H9 (cell line): ENCODE data around the gene TCEAL1. TPM values are rescaled to one million over a fixed set of nuclear protein-coding genes. Genes with fewer than 3 reads are reported as not detected.

ENCODE experiments used
- DNase-seq: peaks from one replicate; pipeline ENCODE4 v3.0.0-alpha.2; 2017
- H2AFZ ChIP-seq: one replicate; pipeline ENCODE4 v1.6.1; 2013; ENCODE audit warnings: mild to moderate bottlenecking, low read length, control low read depth, moderate library complexity
- H2AK5ac ChIP-seq: 2 replicates; pipeline ENCODE4 v1.6.1; 2013; ENCODE audit warnings: low read length, control low read depth, mixed read lengths; ENCODE audit not compliant: insufficient read length
- H2BK120ac ChIP-seq: one replicate; pipeline ENCODE4 v1.6.1; 2013; ENCODE audit warnings: low read depth, mild to moderate bottlenecking, low read length, control low read depth, inconsistent platforms; ENCODE audit not compliant: poor library complexity, severe bottlenecking
- H2BK12ac ChIP-seq: 2 replicates; pipeline ENCODE4 v1.6.1; 2013; ENCODE audit warnings: low read length, control low read depth, mixed read lengths, low read depth; ENCODE audit not compliant: insufficient read length
- H2BK15ac ChIP-seq: 2 replicates; pipeline ENCODE4 v1.6.1; 2013; ENCODE audit warnings: low read depth, low read length, control low read depth
- H2BK20ac ChIP-seq: one replicate; pipeline ENCODE4 v1.6.1; 2013; ENCODE audit warnings: low read depth, mild to moderate bottlenecking, low read length, control low read depth, inconsistent platforms; ENCODE audit not compliant: poor library complexity, severe bottlenecking
- H2BK5ac ChIP-seq: 2 replicates; pipeline ENCODE4 v1.6.1; 2013; ENCODE audit warnings: low read length, control low read depth, mixed read lengths; ENCODE audit not compliant: insufficient read length
- H3K14ac ChIP-seq: 2 replicates; pipeline ENCODE4 v1.6.1; 2013; ENCODE audit warnings: low read length, control low read depth; ENCODE audit not compliant: insufficient read depth
- H3K18ac ChIP-seq: 2 replicates; pipeline ENCODE4 v1.6.1; 2013; ENCODE audit warnings: low read depth, mild to moderate bottlenecking, mixed read lengths, low read length, control low read depth; ENCODE audit not compliant: insufficient read length
- H3K23ac ChIP-seq: 2 replicates; pipeline ENCODE4 v1.6.1; 2013; ENCODE audit warnings: low read length, control low read depth, mixed read lengths, low read depth; ENCODE audit not compliant: insufficient read length
- H3K23me2 ChIP-seq: 2 replicates; pipeline ENCODE4 v1.6.1; 2013; ENCODE audit warnings: low read depth, mild to moderate bottlenecking, mixed read lengths, low read length, control low read depth; ENCODE audit not compliant: insufficient read length, poor library complexity, severe bottlenecking
- H3K27ac ChIP-seq: 2 replicates; pipeline ENCODE4 v1.5.1; 2013; ENCODE audit warnings: low read length, control low read depth, mixed read lengths, low read depth; ENCODE audit not compliant: insufficient read length
- H3K27me3 ChIP-seq: 2 replicates; pipeline ENCODE4 v1.6.1; 2013; ENCODE audit warnings: low read length, control low read depth, inconsistent platforms; ENCODE audit not compliant: insufficient read depth
- H3K4ac ChIP-seq: 2 replicates; pipeline ENCODE4 v1.6.1; 2013; ENCODE audit warnings: low read depth, mild to moderate bottlenecking, control low read depth, inconsistent platforms, low read length, moderate library complexity
- H3K4me1 ChIP-seq: 2 replicates; pipeline ENCODE4 v1.6.1; 2013; ENCODE audit warnings: low read length, control low read depth, inconsistent platforms; ENCODE audit not compliant: insufficient read depth
- H3K4me2 ChIP-seq: 2 replicates; pipeline ENCODE4 v1.6.1; 2013; ENCODE audit warnings: low read length, control low read depth, mixed read lengths; ENCODE audit not compliant: insufficient read length, insufficient read depth
- H3K56ac ChIP-seq: 2 replicates; pipeline ENCODE4 v1.6.1; 2013; ENCODE audit warnings: low read depth, mild to moderate bottlenecking, mixed read lengths, low read length, control low read depth; ENCODE audit not compliant: insufficient read length
- H3K79me1 ChIP-seq: 2 replicates; pipeline ENCODE4 v1.6.1; 2013; ENCODE audit warnings: low read depth, mild to moderate bottlenecking, moderate library complexity, low read length, control low read depth, inconsistent platforms; ENCODE audit not compliant: insufficient read depth, poor library complexity, severe bottlenecking
- H3K79me2 ChIP-seq: 2 replicates; pipeline ENCODE4 v1.6.1; 2013; ENCODE audit warnings: low read length, control low read depth, inconsistent platforms; ENCODE audit not compliant: insufficient read depth
- H3K9ac ChIP-seq: 2 replicates; pipeline ENCODE4 v1.6.1; 2013; ENCODE audit warnings: low read length, control low read depth, mixed read lengths; ENCODE audit not compliant: insufficient read length; ENCODE audit errors: extremely low read depth
- H3K9me3 ChIP-seq: one replicate; pipeline ENCODE4 v1.6.1; 2013; ENCODE audit warnings: low read depth, low read length, inconsistent platforms; ENCODE audit not compliant: control insufficient read depth
- H3T11ph ChIP-seq: one replicate; pipeline ENCODE4 v1.6.1; 2013; ENCODE audit warnings: mild to moderate bottlenecking, low read length, control low read depth, inconsistent platforms
- H4K20me1 ChIP-seq: one replicate; pipeline ENCODE4 v1.6.1; 2013; ENCODE audit not compliant: control insufficient read depth, insufficient read length, insufficient read depth
- H4K5ac ChIP-seq: 2 replicates; pipeline ENCODE4 v1.6.1; 2013; ENCODE audit warnings: low read depth, mild to moderate bottlenecking, mixed read lengths, low read length, control low read depth; ENCODE audit not compliant: insufficient read length
- H4K8ac ChIP-seq: replicated peaks from 2 replicates; pipeline ENCODE4 v1.6.1; 2013; ENCODE audit warnings: low read length, control low read depth, mixed read lengths, low read depth; ENCODE audit not compliant: insufficient read length
- H4K91ac ChIP-seq: 2 replicates; pipeline ENCODE4 v1.6.1; 2013; ENCODE audit warnings: low read depth, mild to moderate bottlenecking, moderate library complexity, mixed read lengths, low read length, control low read depth; ENCODE audit not compliant: insufficient read length
- H3K27ac Mint-ChIP-seq, 3 experiments: 2 replicates in 2 of 3; 3 replicates in 1 of 3; pipeline ENCODE4 v1.8.0; 2020 to 2021; ENCODE audit warnings: mixed read lengths in 3 of 3, mild to moderate bottlenecking in 1 of 3, moderate library complexity in 1 of 3
- H3K27me3 Mint-ChIP-seq: 2 replicates; pipeline ENCODE4 v1.8.0; 2021; ENCODE audit warnings: low read depth, mild to moderate bottlenecking, moderate library complexity, mixed read lengths
- H3K36me3 Mint-ChIP-seq, 3 experiments: 2 replicates in 2 of 3; 3 replicates in 1 of 3; pipeline ENCODE4 v1.8.0; 2020 to 2021; ENCODE audit warnings: low read depth in 3 of 3, mixed read lengths in 3 of 3; ENCODE audit not compliant: insufficient read depth in 1 of 3
- H3K4me1 Mint-ChIP-seq, 2 experiments: 2 replicates each; pipeline ENCODE4 v1.8.0; 2020; ENCODE audit warnings: mixed read lengths in 2 of 2
- H3K4me3 Mint-ChIP-seq, 2 experiments: 2 replicates in 1 of 2; 3 replicates in 1 of 2; pipeline ENCODE4 v1.8.0; 2020 to 2021; ENCODE audit warnings: mild to moderate bottlenecking in 2 of 2, mixed read lengths in 2 of 2, moderate library complexity in 1 of 2
- H3K9me3 Mint-ChIP-seq, 2 experiments: 2 replicates in 1 of 2; 3 replicates in 1 of 2; pipeline ENCODE4 v1.8.0; 2020; ENCODE audit warnings: mild to moderate bottlenecking in 2 of 2, mixed read lengths in 2 of 2, moderate library complexity in 1 of 2
- WGBS: extraction: QIAGEN DNeasy Blood & Tissue Kit; methylation state at CpG from one replicate; pipeline ENCODE4 v1.1.7; 2013; ENCODE audit warnings: missing lambda C conversion rate, low lambda C conversion rate, mixed read lengths; ENCODE audit not compliant: insufficient read length; ENCODE audit errors: extremely low coverage; 5-methylcytosine and 5-hydroxymethylcytosine counted together
- total RNA-seq: library from RNA; stranded (reverse); gene quantifications from 2 replicates; pipeline ENCODE4 v1.2.1, GENCODE V29; 2021
- TF ChIP-seq, protein P1 (sequence below): fragments of 200-600 bp; sonication (generic); conservative IDR thresholded peaks from 3 replicates; pipeline ENCODE4 v1.8.0; 2021; ENCODE audit warnings: antibody characterized with exemption, mild to moderate bottlenecking

Gene TCEAL1
- total RNA-seq, 1 experiment from 2014 or later = 3.0 TPM

DNA sequence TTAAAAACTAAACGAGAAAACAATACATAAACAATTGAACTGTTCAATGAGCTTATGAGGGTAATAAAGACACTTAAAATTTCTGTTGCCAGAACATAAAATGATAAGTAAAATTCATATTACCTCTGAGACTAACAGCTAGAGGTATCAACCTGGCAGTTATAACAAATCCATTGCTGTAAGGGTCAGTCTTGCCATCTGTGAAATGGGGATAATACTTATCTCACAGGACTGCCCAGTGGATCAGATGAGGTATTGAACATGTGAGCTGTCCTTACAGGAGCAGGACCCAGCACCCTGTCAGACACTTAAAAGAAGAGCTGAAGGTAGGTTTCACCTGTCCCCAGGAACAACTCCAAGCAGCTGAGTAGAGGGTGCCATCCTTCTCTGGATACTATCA is 18.5 kb upstream of the TCEAL1 start:
- H3K56ac ChIP-seq = no peak overlapping the region
- H2BK12ac ChIP-seq = no peak overlapping the region
- H4K91ac ChIP-seq = no peak overlapping the region
- TF ChIP-seq, protein P1, sequence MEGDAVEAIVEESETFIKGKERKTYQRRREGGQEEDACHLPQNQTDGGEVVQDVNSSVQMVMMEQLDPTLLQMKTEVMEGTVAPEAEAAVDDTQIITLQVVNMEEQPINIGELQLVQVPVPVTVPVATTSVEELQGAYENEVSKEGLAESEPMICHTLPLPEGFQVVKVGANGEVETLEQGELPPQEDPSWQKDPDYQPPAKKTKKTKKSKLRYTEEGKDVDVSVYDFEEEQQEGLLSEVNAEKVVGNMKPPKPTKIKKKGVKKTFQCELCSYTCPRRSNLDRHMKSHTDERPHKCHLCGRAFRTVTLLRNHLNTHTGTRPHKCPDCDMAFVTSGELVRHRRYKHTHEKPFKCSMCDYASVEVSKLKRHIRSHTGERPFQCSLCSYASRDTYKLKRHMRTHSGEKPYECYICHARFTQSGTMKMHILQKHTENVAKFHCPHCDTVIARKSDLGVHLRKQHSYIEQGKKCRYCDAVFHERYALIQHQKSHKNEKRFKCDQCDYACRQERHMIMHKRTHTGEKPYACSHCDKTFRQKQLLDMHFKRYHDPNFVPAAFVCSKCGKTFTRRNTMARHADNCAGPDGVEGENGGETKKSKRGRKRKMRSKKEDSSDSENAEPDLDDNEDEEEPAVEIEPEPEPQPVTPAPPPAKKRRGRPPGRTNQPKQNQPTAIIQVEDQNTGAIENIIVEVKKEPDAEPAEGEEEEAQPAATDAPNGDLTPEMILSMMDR = no peak
- Mint-ChIP-seq H3K9me3 (peaks cover 0 to 36% of the 10 kb centered on the region in 2 experiments; a peak in 2 of 5 replicates), H3K27me3 (peaks cover 10% of the 10 kb centered on the region), H3K36me3 (peaks cover 0 to 7% (median 5%) of the 10 kb centered on the region in 3 experiments; a peak in 4 of 7 replicates), H3K27ac (no peak overlapping the region), H3K4me3 (no peak overlapping the region; a peak in 1 of 5 replicates), H3K4me1 (peaks cover 9 to 13% of the 10 kb centered on the region in 2 experiments)
- H3K79me1 ChIP-seq = no peaks in the 10 kb centered on the region
- no peak overlapping the region for H3K27ac ChIP-seq
- no peaks in the 10 kb centered on the region for H3K79me2 ChIP-seq
- H3K23me2 ChIP-seq = peaks cover 11% of the 10 kb centered on the region
- H4K5ac ChIP-seq = no peak overlapping the region
- no peak overlapping the region for H3K4ac ChIP-seq
- no peak overlapping the region for H2AFZ ChIP-seq
- no peak overlapping the region for H2BK20ac ChIP-seq
- no peak overlapping the region for H4K8ac ChIP-seq
- no CpG with 5 or more reads among the region's 1 CpG for WGBS
- H3K9me3 ChIP-seq = no peaks in the 10 kb centered on the region
- no peaks in the 10 kb centered on the region for H3K4me1 ChIP-seq
- no peak overlapping the region for H2BK5ac ChIP-seq
- no peak overlapping the region for H3K23ac ChIP-seq
- H3K9ac ChIP-seq = no peak overlapping the region
- H4K20me1 ChIP-seq = no peaks in the 10 kb centered on the region
- H3K18ac ChIP-seq = no peak overlapping the region
- H3K27me3 ChIP-seq = no peaks in the 10 kb centered on the region
- no peak overlapping the region for H2AK5ac ChIP-seq
- H2BK120ac ChIP-seq = no peak overlapping the region
- DNase-seq = no peak
- no peak overlapping the region for H3T11ph ChIP-seq
- H2BK15ac ChIP-seq = no peak overlapping the region
- no peak overlapping the region for H3K4me2 ChIP-seq
- no peak overlapping the region for H3K14ac ChIP-seq
